Bronchial epithelial cell (primary cell): ENCODE data around the gene MEG3. TPM values are rescaled to one million over a fixed set of nuclear protein-coding genes. Genes with fewer than 3 reads are reported as not detected.

Experiments
- DNase-seq: peaks from one replicate; pipeline ENCODE4 v3.0.0-alpha.2; 2010; ENCODE audit warnings: low read depth
- FAIRE-seq: peaks from 2 replicates; lab custom pipeline; 2011; peaks lifted over from hg19 to GRCh38; lab: Jason Lieb, UNC
- H3K27me3 ChIP-seq: 2 replicates; pipeline ENCODE4 v1.5.1; 2011; ENCODE audit warnings: low read length; ENCODE audit not compliant: control insufficient read depth, insufficient read depth
- H3K36me3 ChIP-seq: 2 replicates; pipeline ENCODE4 v1.5.1; 2011; ENCODE audit warnings: low read length; ENCODE audit not compliant: control insufficient read depth, insufficient read depth
- H3K4me3 ChIP-seq: 2 replicates; pipeline ENCODE4 v1.5.1; 2011; ENCODE audit warnings: mild to moderate bottlenecking, low read depth, low read length, control low read depth
- total RNA-seq: library from RNA; depleted of rRNA; stranded (reverse); fragments of >200 nt; gene quantifications from 2 replicates; pipeline ENCODE4 v1.2.1, GENCODE V29; 2014
- TF ChIP-seq, protein P1 (sequence below): IDR thresholded peaks from 2 replicates; pipeline ENCODE4 v1.5.1; 2011; ENCODE audit warnings: mild to moderate bottlenecking, moderate library complexity, low read length, control low read depth, inconsistent platforms; ENCODE audit not compliant: insufficient read depth, severe bottlenecking

MEG3 gene
- total RNA-seq, 1 donor from 2014 or later = 3.7 TPM

DNA sequence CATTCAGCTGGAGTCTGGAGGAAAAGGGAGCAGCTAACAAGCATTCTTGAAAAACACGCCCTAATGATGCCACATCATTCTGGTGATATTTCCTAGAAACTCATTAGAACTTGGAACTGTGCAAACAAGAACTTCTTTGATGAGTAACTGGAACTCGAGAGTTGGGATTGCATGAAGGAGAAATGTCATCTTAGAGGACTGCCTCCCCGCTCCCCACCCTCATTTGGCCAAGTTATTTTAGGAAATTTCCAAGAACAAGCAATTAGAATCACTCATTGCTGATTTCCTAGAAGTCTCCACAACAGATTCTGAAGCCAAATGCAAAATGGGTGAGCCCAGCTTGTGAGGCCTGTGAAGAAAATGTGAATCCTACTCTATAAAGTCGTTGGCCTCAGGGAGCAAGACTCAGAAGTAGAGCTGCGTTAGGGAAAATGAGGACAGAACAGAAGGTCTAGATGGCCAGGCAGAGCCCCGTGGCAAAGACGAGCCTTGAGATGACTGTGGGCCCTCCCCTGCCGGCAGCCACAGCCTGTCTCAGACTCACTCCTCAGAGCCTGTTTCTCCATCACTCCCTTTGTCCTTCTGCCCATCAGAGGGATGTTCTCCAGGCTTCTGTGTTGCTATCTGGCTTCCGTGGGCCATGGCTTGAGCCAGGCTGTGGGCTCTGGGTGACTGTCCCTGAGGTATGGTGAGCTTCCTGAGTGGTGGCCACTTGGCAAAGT lies 39.2 kb downstream of the MEG3 start:
- peak; percentile 32 for DNase-seq
- TF ChIP-seq, protein P1, sequence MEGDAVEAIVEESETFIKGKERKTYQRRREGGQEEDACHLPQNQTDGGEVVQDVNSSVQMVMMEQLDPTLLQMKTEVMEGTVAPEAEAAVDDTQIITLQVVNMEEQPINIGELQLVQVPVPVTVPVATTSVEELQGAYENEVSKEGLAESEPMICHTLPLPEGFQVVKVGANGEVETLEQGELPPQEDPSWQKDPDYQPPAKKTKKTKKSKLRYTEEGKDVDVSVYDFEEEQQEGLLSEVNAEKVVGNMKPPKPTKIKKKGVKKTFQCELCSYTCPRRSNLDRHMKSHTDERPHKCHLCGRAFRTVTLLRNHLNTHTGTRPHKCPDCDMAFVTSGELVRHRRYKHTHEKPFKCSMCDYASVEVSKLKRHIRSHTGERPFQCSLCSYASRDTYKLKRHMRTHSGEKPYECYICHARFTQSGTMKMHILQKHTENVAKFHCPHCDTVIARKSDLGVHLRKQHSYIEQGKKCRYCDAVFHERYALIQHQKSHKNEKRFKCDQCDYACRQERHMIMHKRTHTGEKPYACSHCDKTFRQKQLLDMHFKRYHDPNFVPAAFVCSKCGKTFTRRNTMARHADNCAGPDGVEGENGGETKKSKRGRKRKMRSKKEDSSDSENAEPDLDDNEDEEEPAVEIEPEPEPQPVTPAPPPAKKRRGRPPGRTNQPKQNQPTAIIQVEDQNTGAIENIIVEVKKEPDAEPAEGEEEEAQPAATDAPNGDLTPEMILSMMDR = no peak
- peaks cover 1% of the 10 kb centered on the region for H3K27me3 ChIP-seq
- FAIRE-seq = no peak
- no peaks in the 10 kb centered on the region for H3K36me3 ChIP-seq
- H3K4me3 ChIP-seq = no peak overlapping the region

DNA sequence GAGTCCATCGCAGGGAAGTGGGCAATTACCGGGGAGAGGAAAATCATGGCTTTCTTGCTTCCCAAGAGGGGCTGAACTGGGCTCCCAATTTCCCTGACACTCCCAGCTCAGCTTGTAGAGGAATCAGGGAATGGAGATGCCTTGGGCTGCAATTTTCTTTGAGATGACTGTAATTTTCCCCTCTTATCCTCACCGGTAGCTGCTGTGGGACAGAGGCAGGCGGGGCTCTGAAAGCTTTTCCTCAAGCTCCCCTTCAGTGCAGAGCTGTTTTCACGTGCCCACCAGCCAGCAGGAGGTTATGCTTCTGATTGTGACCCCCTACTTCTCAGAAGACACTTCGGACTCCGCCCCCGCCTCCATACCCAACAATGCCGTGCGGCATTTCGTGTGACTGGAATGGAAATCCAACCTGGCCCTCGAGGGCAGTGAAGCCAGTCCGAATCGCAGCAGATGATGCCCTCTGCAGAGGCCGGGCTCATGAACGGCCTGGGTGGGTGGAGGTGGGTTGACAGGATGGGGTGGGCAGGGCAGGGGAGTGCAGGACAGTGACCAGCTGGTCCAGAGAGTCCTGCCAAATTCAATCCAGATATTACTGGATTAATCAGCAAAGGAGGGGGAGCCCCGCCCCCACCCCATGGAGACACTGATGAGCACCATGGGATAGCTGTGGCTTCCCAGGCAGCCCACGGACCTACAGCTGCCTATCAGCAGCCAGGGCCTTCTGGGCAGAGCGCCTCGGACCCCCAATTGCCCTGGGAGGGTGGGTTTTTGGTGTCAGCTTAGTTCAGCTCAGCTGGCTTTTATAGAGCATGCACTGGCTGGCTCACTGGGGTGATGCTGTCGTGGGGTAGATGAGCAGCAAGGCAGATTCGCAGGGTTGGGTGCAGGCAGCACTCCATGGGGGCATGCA lies 40.0 kb downstream of the MEG3 start:
- DNase-seq (no peak), FAIRE-seq (no peak)
- Histone ChIP-seq H3K27me3 (no peaks in the 10 kb centered on the region), H3K36me3 (no peaks in the 10 kb centered on the region), H3K4me3 (no peak overlapping the region)
- TF ChIP-seq, protein P1 = no peak

- no peak for FAIRE-seq
- DNase-seq = no peak
Measured at GRCh38 chr14:100866666-100867630, 41.0 kb downstream of the MEG3 start.

DNA sequence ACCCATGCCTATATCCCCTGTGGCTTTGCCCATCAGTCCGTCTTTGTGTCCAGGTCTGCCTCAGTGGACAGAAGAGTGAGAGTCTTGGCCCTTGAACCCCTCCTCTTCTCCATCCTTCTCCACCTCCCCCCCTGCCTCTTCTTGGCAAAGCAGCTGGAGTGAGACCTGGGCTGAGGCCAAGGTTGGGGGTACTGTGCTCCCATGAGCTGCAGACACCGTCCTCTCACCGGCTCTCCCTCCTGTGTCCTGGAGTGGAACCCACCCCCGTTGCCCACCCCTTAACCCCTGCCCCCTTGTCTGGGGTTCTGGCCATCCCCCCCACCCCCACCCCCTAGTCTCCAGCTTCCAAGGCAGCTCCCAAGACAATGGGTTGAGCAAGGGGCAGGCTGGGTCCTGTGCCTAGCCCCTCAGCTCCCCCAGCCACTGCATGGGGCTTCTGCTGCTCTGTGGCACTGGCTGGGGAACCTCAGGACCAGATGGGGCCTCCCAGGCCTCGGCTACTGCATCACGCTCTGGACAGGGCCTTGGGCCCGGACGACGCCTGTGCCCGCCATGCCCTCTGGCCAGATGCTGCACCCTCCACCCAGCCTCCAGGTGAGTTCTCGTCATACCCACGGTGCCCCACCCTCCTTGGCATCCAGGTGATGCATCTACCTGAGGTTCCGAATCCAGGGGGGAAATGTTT lies 41.9 kb downstream of the MEG3 start:
- FAIRE-seq (no peak), DNase-seq (no peak)
- TF ChIP-seq, protein P1 = no peak
- Histone ChIP-seq H3K36me3 (no peaks in the 10 kb centered on the region), H3K4me3 (no peak overlapping the region), H3K27me3 (no peaks in the 10 kb centered on the region)

More at GRCh38 chr14:100866666-100867630, 41.0 kb downstream of the MEG3 start:
- Histone ChIP-seq H3K36me3 (no peaks in the 10 kb centered on the region), H3K27me3 (no peaks in the 10 kb centered on the region), H3K4me3 (no peak overlapping the region)
- TF ChIP-seq, protein P1 = no peak
